NCI-H345 treated with DMSO at 0.1 percent for 48 hours (cell line): Measurements from ENCODE around the gene MAMDC2.
A peak's percentile ranks its signal among the peaks of the same experiment; 100 is the strongest.

Source experiments
- DNase-seq: peaks from one replicate; lab custom pipeline; 2025; ENCODE audit not compliant: unreplicated experiment; lab: John Stamatoyannopoulos, UW

Gene MAMDC2

GRCh38 chr9:70060883-70061507 lies 17.3 kb downstream of the MAMDC2 start:
- no peak for DNase-seq

GRCh38 chr9:70061776-70062175 lies 18.1 kb downstream of the MAMDC2 start:
- DNase-seq: no peak

- no peak for DNase-seq
These were observed 20.8 kb downstream of the MAMDC2 start for GRCh38 chr9:70064496-70064895.

- no peak for DNase-seq
These were observed 21.9 kb downstream of the MAMDC2 start for GRCh38 chr9:70065572-70065971.

GRCh38 chr9:70066418-70066817 lies 22.8 kb downstream of the MAMDC2 start:
- DNase-seq: no peak

- no peak for DNase-seq
These were observed 23.2 kb downstream of the MAMDC2 start for GRCh38 chr9:70066874-70067273.

- DNase-seq: no peak
These were observed 26.1 kb downstream of the MAMDC2 start for GRCh38 chr9:70069704-70070103.

GRCh38 chr9:70073193-70073592 lies 29.5 kb downstream of the MAMDC2 start:
- no peak for DNase-seq

- no peak for DNase-seq
These were observed 30.1 kb downstream of the MAMDC2 start for GRCh38 chr9:70073756-70074155.

GRCh38 chr9:70076678-70077077 lies 33.0 kb downstream of the MAMDC2 start:
- DNase-seq: no peak

- DNase-seq: peak; percentile 89
These were observed 35.9 kb downstream of the MAMDC2 start for GRCh38 chr9:70079417-70080037.

- peak; percentile 11 for DNase-seq
These were observed 37.0 kb downstream of the MAMDC2 start for GRCh38 chr9:70080481-70081119.

GRCh38 chr9:70081120-70081495 lies 37.5 kb downstream of the MAMDC2 start:
- DNase-seq: no peak

GRCh38 chr9:70083429-70083828 lies 39.8 kb downstream of the MAMDC2 start:
- no peak for DNase-seq

- no peak for DNase-seq
These were observed 41.6 kb downstream of the MAMDC2 start for GRCh38 chr9:70085241-70085640.

GRCh38 chr9:70091103-70091502 lies 47.5 kb downstream of the MAMDC2 start:
- no peak for DNase-seq

GRCh38 chr9:70091572-70091971 lies 47.9 kb downstream of the MAMDC2 start:
- DNase-seq: no peak

GRCh38 chr9:70092190-70092589 lies 48.5 kb downstream of the MAMDC2 start:
- DNase-seq: no peak

- DNase-seq: no peak
These were observed 49.4 kb downstream of the MAMDC2 start for GRCh38 chr9:70093095-70093494.

GRCh38 chr9:70093944-70094343 lies 50.3 kb downstream of the MAMDC2 start:
- no peak for DNase-seq

- no peak for DNase-seq
These were observed 51.1 kb downstream of the MAMDC2 start for GRCh38 chr9:70094747-70095146.

GRCh38 chr9:70097187-70097586 lies 53.5 kb downstream of the MAMDC2 start:
- no peak for DNase-seq

GRCh38 chr9:70100362-70100761 lies 56.7 kb downstream of the MAMDC2 start:
- DNase-seq: no peak
